Cardiac muscle cell (in vitro differentiated cells and primary cell): ENCODE measurements around the gene KCNMA1. TPM values are rescaled to one million over a fixed set of nuclear protein-coding genes. Genes with fewer than 3 reads are reported as not detected.

ENCODE experiments used
- DNase-seq, 2 donors: peaks; one replicate each; pipeline versions ENCODE4 v3.0.0 to v3.0.0-alpha.2; 2010 to 2017; ENCODE audit warnings: low read depth in 1 of 2, low spot score in 1 of 2
- H3K27ac ChIP-seq: fragments of 200-600 bp; sonication (generic); 2 replicates; pipeline ENCODE4 v1.5.1; 2016
- H3K27me3 ChIP-seq: fragments of 200-600 bp; sonication (generic); 2 replicates; pipeline ENCODE4 v1.6.0; 2016; ENCODE audit warnings: control low read depth
- H3K36me3 ChIP-seq: fragments of 200-600 bp; sonication (generic); 2 replicates; pipeline ENCODE4 v1.5.1; 2016; ENCODE audit warnings: control low read depth
- H3K4me1 ChIP-seq: fragments of 200-600 bp; sonication (generic); 2 replicates; pipeline ENCODE4 v1.8.1; 2017; ENCODE audit warnings: low read depth, mild to moderate bottlenecking, mixed run types
- H3K4me3 ChIP-seq: fragments of 200-600 bp; sonication (generic); 2 replicates; pipeline ENCODE4 v1.5.1; 2016; ENCODE audit warnings: mild to moderate bottlenecking
- H3K9me3 ChIP-seq: fragments of 200-600 bp; sonication (generic); 2 replicates; pipeline ENCODE4 v1.5.1; 2017; ENCODE audit warnings: low read depth, mild to moderate bottlenecking, control low read depth
- CTCF ChIP-seq: IDR thresholded peaks from 2 replicates; pipeline ENCODE4 v1.5.1; 2012; ENCODE audit warnings: low read depth, mild to moderate bottlenecking, low read length
- polyA plus RNA-seq: library from polyadenylated mRNA; unstranded; fragments of >200 nt; fragmentation: Nextera tagmentation; extraction: Ambion mirVana; gene quantifications from 2 replicates; pipeline ENCODE4 v1.2.1, GENCODE V29; 2016
- total RNA-seq: library from RNA; depleted of rRNA; stranded (reverse); fragments of >200 nt; gene quantifications from 2 replicates; pipeline ENCODE4 v1.2.3, GENCODE V29; 2016

The KCNMA1 gene
- total and polyA plus RNA-seq, 2 experiments from 2014 or later: 1.8 to 1.9 TPM

- no peak for TF ChIP-seq CTCF
- no peak for DNase-seq
- Histone ChIP-seq H3K36me3 (no peaks in the 10 kb centered on the region), H3K27me3 (no peaks in the 10 kb centered on the region), H3K27ac (no peak overlapping the region), H3K4me3 (no peak overlapping the region), H3K9me3 (no peaks in the 10 kb centered on the region), H3K4me1 (no peaks in the 10 kb centered on the region)
Observed at GRCh38 chr10:77553311-77553710, 84.3 kb downstream of the KCNMA1 start.

- no peaks in the 10 kb centered on the region for H3K4me1 ChIP-seq
- H3K36me3 ChIP-seq: no peaks in the 10 kb centered on the region
- no peak for TF ChIP-seq CTCF
- H3K27ac ChIP-seq: no peak overlapping the region
- no peak for DNase-seq
- no peak overlapping the region for H3K4me3 ChIP-seq
- H3K9me3 ChIP-seq: no peaks in the 10 kb centered on the region
- no peaks in the 10 kb centered on the region for H3K27me3 ChIP-seq
Observed at GRCh38 chr10:77552252-77552651, 85.4 kb downstream of the KCNMA1 start.

- no peak for DNase-seq
- no peak for TF ChIP-seq CTCF
- no peaks in the 10 kb centered on the region for H3K27me3 ChIP-seq
- H3K36me3 ChIP-seq: no peaks in the 10 kb centered on the region
- no peak overlapping the region for H3K27ac ChIP-seq
- H3K4me1 ChIP-seq: no peaks in the 10 kb centered on the region
- H3K9me3 ChIP-seq: no peaks in the 10 kb centered on the region
- H3K4me3 ChIP-seq: no peak overlapping the region
Observed at GRCh38 chr10:77550378-77550777, 87.2 kb downstream of the KCNMA1 start.

GRCh38 chr10:77548671-77549070 lies 88.9 kb downstream of the KCNMA1 start:
- TF ChIP-seq CTCF: no peak
- no peak overlapping the region for H3K27ac ChIP-seq
- no peaks in the 10 kb centered on the region for H3K36me3 ChIP-seq
- no peaks in the 10 kb centered on the region for H3K9me3 ChIP-seq
- no peak for DNase-seq
- H3K4me1 ChIP-seq: no peaks in the 10 kb centered on the region
- H3K27me3 ChIP-seq: no peaks in the 10 kb centered on the region
- no peak overlapping the region for H3K4me3 ChIP-seq

GRCh38 chr10:77548157-77548556 lies 89.5 kb downstream of the KCNMA1 start:
- DNase-seq: no peak
- no peak for TF ChIP-seq CTCF

More at GRCh38 chr10:77548157-77548556, 89.5 kb downstream of the KCNMA1 start:
- no peaks in the 10 kb centered on the region for H3K4me1 ChIP-seq
- no peak overlapping the region for H3K4me3 ChIP-seq
- H3K36me3 ChIP-seq: no peaks in the 10 kb centered on the region
- H3K27me3 ChIP-seq: no peaks in the 10 kb centered on the region
- H3K27ac ChIP-seq: no peak overlapping the region
- no peaks in the 10 kb centered on the region for H3K9me3 ChIP-seq
